Measurements from ENCODE around the gene MYH14. TPM values are rescaled to one million over a fixed set of nuclear protein-coding genes. Genes with fewer than 3 reads are reported as not detected.

Gene MYH14
- total RNA-seq, 4 donors from 2014 or later: 139 to 475 (median 333) TPM

- no peaks in the 10 kb centered on the region for H3K27me3 ChIP-seq
- no peaks in the 10 kb centered on the region for H3K4me1 ChIP-seq
- TF ChIP-seq, protein P1, sequence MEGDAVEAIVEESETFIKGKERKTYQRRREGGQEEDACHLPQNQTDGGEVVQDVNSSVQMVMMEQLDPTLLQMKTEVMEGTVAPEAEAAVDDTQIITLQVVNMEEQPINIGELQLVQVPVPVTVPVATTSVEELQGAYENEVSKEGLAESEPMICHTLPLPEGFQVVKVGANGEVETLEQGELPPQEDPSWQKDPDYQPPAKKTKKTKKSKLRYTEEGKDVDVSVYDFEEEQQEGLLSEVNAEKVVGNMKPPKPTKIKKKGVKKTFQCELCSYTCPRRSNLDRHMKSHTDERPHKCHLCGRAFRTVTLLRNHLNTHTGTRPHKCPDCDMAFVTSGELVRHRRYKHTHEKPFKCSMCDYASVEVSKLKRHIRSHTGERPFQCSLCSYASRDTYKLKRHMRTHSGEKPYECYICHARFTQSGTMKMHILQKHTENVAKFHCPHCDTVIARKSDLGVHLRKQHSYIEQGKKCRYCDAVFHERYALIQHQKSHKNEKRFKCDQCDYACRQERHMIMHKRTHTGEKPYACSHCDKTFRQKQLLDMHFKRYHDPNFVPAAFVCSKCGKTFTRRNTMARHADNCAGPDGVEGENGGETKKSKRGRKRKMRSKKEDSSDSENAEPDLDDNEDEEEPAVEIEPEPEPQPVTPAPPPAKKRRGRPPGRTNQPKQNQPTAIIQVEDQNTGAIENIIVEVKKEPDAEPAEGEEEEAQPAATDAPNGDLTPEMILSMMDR (IDR thresholded peaks at IDR 0.05): no peak
- TF ChIP-seq POLR2A (IDR thresholded peaks at IDR 0.05): no peak
- no peak overlapping the region for H3K4me3 ChIP-seq
- peaks cover 0 to 80% (median 0%) of the 10 kb centered on the region in 3 donors for H3K36me3 ChIP-seq
- H3K27ac ChIP-seq: no peak overlapping the region
- H3K9me3 ChIP-seq: peaks cover 0 to 17% (median 4%) of the 10 kb centered on the region in 4 donors
- no peak for DNase-seq
Measured at GRCh38 chr19:50257141-50257540, 53.7 kb downstream of the MYH14 start.

- H3K4me1 ChIP-seq: no peaks in the 10 kb centered on the region
- no peaks in the 10 kb centered on the region for H3K27me3 ChIP-seq
- H3K4me3 ChIP-seq: no peak overlapping the region
- DNase-seq: no peak
- TF ChIP-seq, protein P1 (IDR thresholded peaks at IDR 0.05): peak in 3 of 6 experiments; percentile 39 to 46 (median 44)
- TF ChIP-seq POLR2A (IDR thresholded peaks at IDR 0.05): no peak
- H3K9me3 ChIP-seq: peaks cover 0 to 4% (median 0%) of the 10 kb centered on the region in 4 donors
- H3K36me3 ChIP-seq: peaks cover 0 to 77% (median 0%) of the 10 kb centered on the region in 3 donors
- no peak overlapping the region for H3K27ac ChIP-seq
Measured at GRCh38 chr19:50258918-50259372, 55.5 kb downstream of the MYH14 start.

GRCh38 chr19:50261446-50261970, 58.1 kb downstream of the MYH14 start:
- Histone ChIP-seq H3K4me3 (no peak overlapping the region), H3K9me3 (no peaks in the 10 kb centered on the region), H3K4me1 (no peaks in the 10 kb centered on the region), H3K36me3 (peaks cover 0 to 80% (median 0%) of the 10 kb centered on the region in 3 donors), H3K27ac (no peak overlapping the region), H3K27me3 (no peaks in the 10 kb centered on the region)
- DNase-seq: no peak
- TF ChIP-seq, protein P1 (IDR thresholded peaks at IDR 0.05): no peak
- TF ChIP-seq POLR2A (IDR thresholded peaks at IDR 0.05): no peak

DNA sequence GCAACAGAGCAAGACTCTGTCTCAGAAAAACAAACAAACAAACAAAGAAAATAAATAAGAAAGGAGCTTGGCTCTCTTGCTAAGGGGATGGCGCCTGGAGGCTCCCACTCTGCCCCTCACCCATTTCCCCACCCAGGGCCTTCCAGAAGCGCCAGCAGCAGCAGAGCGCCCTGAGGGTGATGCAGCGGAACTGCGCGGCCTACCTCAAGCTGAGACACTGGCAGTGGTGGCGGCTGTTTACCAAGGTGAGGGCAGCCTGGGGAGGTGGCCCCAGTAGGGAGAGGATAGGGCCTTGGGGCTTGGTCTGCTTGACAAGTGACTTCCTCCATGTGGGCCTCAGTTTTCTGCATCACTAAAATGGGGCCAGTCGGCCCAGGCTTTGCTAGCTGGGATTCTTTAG, 59.8 kb downstream of the MYH14 start:
- no peaks in the 10 kb centered on the region for H3K9me3 ChIP-seq

GRCh38 chr19:50264483-50265186, 61.2 kb downstream of the MYH14 start:
- Histone ChIP-seq H3K27ac (no peak overlapping the region), H3K27me3 (no peaks in the 10 kb centered on the region), H3K9me3 (no peaks in the 10 kb centered on the region), H3K4me1 (no peaks in the 10 kb centered on the region), H3K4me3 (no peak overlapping the region), H3K36me3 (peaks cover 0 to 76% (median 0%) of the 10 kb centered on the region in 3 donors)
- no peak for TF ChIP-seq POLR2A (IDR thresholded peaks at IDR 0.05)
- TF ChIP-seq, protein P1 (IDR thresholded peaks at IDR 0.05): no peak
- no peak for DNase-seq

More for the DNA sequence above, 59.8 kb downstream of the MYH14 start:
- H3K4me3 ChIP-seq: no peak overlapping the region
- no peak overlapping the region for H3K27ac ChIP-seq
- H3K4me1 ChIP-seq: no peaks in the 10 kb centered on the region
- no peaks in the 10 kb centered on the region for H3K27me3 ChIP-seq
- DNase-seq: no peak
- TF ChIP-seq, protein P1 (IDR thresholded peaks at IDR 0.05): no peak
- TF ChIP-seq POLR2A (IDR thresholded peaks at IDR 0.05): no peak
- peaks cover 0 to 74% (median 0%) of the 10 kb centered on the region in 3 donors for H3K36me3 ChIP-seq
